Small intestine (tissue), 7 donors: Measurements from ENCODE around the gene CRYBG2. TPM values are rescaled to one million over a fixed set of nuclear protein-coding genes. Genes with fewer than 3 reads are reported as not detected.
"Not testable (repeated sequence)": the region's sequence is repeated elsewhere in the genome, so short reads cannot be mapped to it uniquely, and the experiment has no call there.

Source experiments
- DNase-seq, 2 donors: peaks; one replicate each; pipeline versions ENCODE4 v3.0.0 to v3.0.0-alpha.2; 2013
- FAIRE-seq: peaks from 2 replicates; lab custom pipeline; 2012; peaks lifted over from hg19 to GRCh38; lab: Jason Lieb, UNC
- H3K27ac ChIP-seq, 3 donors: one replicate each; pipeline ENCODE4 v1.5.1; 2013; ENCODE audit warnings: low read length in 2 of 3, mild to moderate bottlenecking in 2 of 3, control low read depth in 1 of 3, inconsistent platforms in 1 of 3, low read depth in 1 of 3, moderate library complexity in 1 of 3
- H3K27me3 ChIP-seq, 3 donors: one replicate each; pipeline ENCODE4 v1.6.1; 2013; ENCODE audit warnings: low read length in 3 of 3, inconsistent platforms in 1 of 3; ENCODE audit not compliant: control insufficient read depth in 3 of 3, insufficient read depth in 3 of 3
- H3K36me3 ChIP-seq, 3 donors: one replicate each; pipeline ENCODE4 v1.6.1; 2013; ENCODE audit warnings: low read length in 3 of 3, inconsistent platforms in 1 of 3, low read depth in 1 of 3, mild to moderate bottlenecking in 1 of 3, moderate library complexity in 1 of 3; ENCODE audit not compliant: control insufficient read depth in 3 of 3, insufficient read depth in 2 of 3
- H3K4me1 ChIP-seq, 3 donors: one replicate each; pipeline ENCODE4 v1.6.1; 2013; ENCODE audit warnings: low read length in 2 of 3, inconsistent platforms in 1 of 3, low read depth in 1 of 3, mild to moderate bottlenecking in 1 of 3, moderate library complexity in 1 of 3; ENCODE audit not compliant: control insufficient read depth in 3 of 3, insufficient read depth in 2 of 3
- H3K4me3 ChIP-seq, 3 donors: one replicate each; pipeline ENCODE4 v1.5.1; 2013; ENCODE audit warnings: low read length in 3 of 3, control low read depth in 1 of 3, inconsistent platforms in 1 of 3, low read depth in 1 of 3, mild to moderate bottlenecking in 1 of 3, moderate library complexity in 1 of 3
- H3K9me3 ChIP-seq, 2 donors: one replicate each; pipeline ENCODE4 v1.6.1; 2013; ENCODE audit warnings: low read depth in 1 of 2, low read length in 1 of 2; ENCODE audit not compliant: control insufficient read depth in 2 of 2, insufficient read depth in 1 of 2
- WGBS, 3 donors: extraction: QIAGEN DNeasy Blood & Tissue Kit; methylation state at CpG; one replicate each; pipeline ENCODE4 v1.1.7; 2013; 5-methylcytosine and 5-hydroxymethylcytosine counted together
- polyA plus RNA-seq, 4 donors: library from polyadenylated mRNA; stranded (reverse) in 3 of 4; unstranded in 1 of 4; fragments of 200-250 nt in 3 of 4; fragments of 120-200 nt in 1 of 4; gene quantifications; one replicate each; pipeline versions ENCODE4 v1.2.1 to v1.2.3, GENCODE V29; 2013
- donor health status: healthy with polysubstance abuse.
- donor health status: control.
- donor health status: control.
- donor health status: Bipolar disorder and iron deficiency.
- donor health status: healthy.

The CRYBG2 gene
- polyA plus RNA-seq, 4 donors, result 2.4 to 267 (median 63.7) TPM

DNA sequence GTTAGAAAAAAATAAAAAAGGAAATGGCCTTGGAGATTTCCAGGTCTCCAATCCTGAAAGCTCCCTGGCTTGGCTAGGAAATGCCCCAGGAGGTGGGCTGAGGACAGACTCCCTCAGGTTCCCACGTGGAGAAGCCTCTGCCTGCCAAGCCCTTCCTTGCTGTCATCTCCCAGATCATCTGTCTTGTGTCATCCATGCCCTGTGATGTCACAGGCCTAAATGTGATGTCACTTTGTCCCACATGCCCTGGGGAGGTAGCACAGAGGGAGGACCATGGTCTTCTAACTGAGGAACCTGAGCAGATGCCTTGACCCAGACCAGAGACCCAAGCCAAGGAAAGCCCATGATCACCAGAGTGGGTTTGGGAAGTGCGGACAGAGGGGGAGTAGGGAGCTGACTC is 20.4 kb upstream of the CRYBG2 start:
- not testable (repeated sequence) for H3K36me3 ChIP-seq, H3K27ac ChIP-seq, DNase-seq, H3K4me1 ChIP-seq, H3K4me3 ChIP-seq, H3K9me3 ChIP-seq, FAIRE-seq
- WGBS, 3 donors, result 46 to 56% (median 54%) methylated on average over 2 of the region's 2 CpGs
- peaks cover 0 to 12% (median 0%) of the 10 kb centered on the region in 3 donors for H3K27me3 ChIP-seq

DNA sequence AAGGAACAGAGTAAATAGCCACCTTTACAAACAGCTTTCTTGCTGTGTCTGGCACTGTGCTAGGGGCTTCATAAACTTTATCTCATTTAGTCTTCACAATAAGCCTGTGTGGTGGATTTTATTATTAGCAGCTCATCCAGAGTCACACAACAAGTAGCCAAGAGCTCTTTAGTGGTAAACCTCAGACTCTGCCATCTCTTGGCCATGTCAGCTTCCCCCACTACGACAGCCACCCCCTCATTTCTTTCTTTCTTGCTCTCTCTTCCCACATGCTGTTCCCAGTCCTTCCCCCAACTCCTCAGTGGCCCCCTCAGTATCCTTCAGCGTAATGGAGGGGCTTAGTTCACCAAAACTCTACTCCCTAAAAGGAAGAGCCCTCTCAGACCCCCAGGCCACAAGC is 19.9 kb upstream of the CRYBG2 start:
- 43 to 50% (median 43%) methylated on average over 2 of the region's 2 CpGs for WGBS, 3 donors

DNA sequence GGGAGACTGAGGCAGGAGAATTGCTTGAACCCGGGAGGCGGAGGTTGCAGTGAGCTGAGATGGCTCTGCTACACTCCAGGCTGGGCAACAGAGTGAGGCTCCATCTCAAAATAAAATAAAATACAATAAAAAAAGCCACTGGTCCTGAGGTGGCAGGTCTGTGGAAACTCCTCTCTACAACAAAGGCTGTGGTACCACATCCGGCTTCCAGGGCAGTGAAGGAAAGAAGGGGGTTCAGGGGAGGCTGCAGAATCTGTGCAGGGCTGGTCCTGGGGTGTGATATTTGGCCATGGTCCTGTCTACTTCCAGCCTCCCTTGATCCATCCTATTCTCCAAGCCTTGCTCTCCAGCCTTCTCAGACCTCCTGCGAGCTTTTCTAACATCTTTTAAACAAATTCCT is 19.4 kb upstream of the CRYBG2 start:
- 76 to 79% (median 78%) methylated on average over 4 of the region's 4 CpGs for WGBS, 3 donors
- peaks cover 0 to 3% of the 10 kb centered on the region in 2 donors for H3K9me3 ChIP-seq
- no peaks in the 10 kb centered on the region for H3K36me3 ChIP-seq
- FAIRE-seq (no peak), DNase-seq (peak in 1 of 2 donors; percentile 38)
- H3K4me1 ChIP-seq, result peaks cover 0 to 3% (median 3%) of the 10 kb centered on the region in 3 donors
- no peak overlapping the region for H3K27ac ChIP-seq
- H3K27me3 ChIP-seq, result peaks cover 0 to 12% (median 0%) of the 10 kb centered on the region in 3 donors
- H3K4me3 ChIP-seq, result no peak overlapping the region

More for the DNA sequence above, 19.9 kb upstream of the CRYBG2 start:
- H3K27ac ChIP-seq, result no peak overlapping the region
- peaks cover 0 to 12% (median 0%) of the 10 kb centered on the region in 3 donors for H3K27me3 ChIP-seq
- no peak overlapping the region for H3K4me3 ChIP-seq
- no peaks in the 10 kb centered on the region for H3K36me3 ChIP-seq
- no peak for DNase-seq
- H3K4me1 ChIP-seq, result peaks cover 0 to 6% (median 5%) of the 10 kb centered on the region in 3 donors
- peaks cover 0 to 3% of the 10 kb centered on the region in 2 donors for H3K9me3 ChIP-seq
- no peak for FAIRE-seq

DNA sequence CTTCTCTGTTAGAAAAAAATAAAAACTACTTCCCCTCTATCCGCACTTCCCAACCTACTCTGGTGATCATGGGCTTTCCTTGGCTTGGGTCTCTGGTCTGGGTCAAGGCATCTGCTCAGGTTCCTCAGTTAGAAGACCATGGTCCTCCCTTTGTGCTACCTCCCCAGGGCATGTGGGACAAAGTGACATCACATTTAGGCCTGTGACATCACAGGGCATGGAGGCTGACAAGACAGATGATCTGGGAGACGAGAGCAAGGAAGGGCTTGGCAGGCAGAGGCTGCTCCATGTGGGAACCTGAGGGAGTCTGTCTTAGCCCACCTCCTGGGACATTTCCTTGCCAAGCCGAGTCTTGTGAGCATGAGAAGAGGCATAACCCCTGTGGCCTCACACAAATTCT is 18.7 kb upstream of the CRYBG2 start, which contains the start of gene ZNF683:
ZNF683 (minus strand) TSS at position 140 of the 400 bp plus-strand sequence. CDS start 4,179 bp downstream, outside the sequence.
- H3K27me3 ChIP-seq, result peaks cover 0 to 12% (median 0%) of the 10 kb centered on the region in 3 donors
- peak within 1 kb of the TSS in 1 of 3 donors; percentile 51 for H3K27ac ChIP-seq
- H3K36me3 ChIP-seq, H3K4me3 ChIP-seq, DNase-seq, H3K4me1 ChIP-seq, H3K9me3 ChIP-seq, FAIRE-seq: not testable (repeated sequence)
- 73 to 76% (median 75%) methylated on average over 3 of the region's 3 CpGs for WGBS, 3 donors

DNA sequence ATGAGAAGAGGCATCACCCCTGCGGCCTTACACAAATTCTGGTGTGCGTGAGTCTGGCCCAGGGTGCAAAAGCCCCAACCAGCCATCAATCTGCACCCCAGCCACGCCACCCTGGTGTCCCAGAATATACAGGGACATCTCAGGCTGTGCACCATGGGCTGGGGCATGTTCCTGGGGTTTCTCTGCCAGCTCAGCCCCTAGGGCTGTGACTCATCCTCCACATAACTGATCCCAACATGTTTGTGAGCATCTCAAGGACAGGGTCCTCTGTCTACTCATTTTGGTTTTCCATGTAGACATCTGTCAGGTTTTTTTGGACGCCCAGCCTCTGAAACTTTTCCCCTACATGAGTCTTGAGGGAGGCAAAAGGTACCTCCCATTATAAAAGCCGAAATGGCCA is 18.1 kb upstream of the CRYBG2 start:
- Histone ChIP-seq H3K27me3 (peaks cover 0 to 12% (median 0%) of the 10 kb centered on the region in 3 donors), H3K36me3 (no peaks in the 10 kb centered on the region), H3K27ac (no peak overlapping the region), H3K4me1 (no peaks in the 10 kb centered on the region), H3K9me3 (peaks cover 0 to 3% of the 10 kb centered on the region in 2 donors), H3K4me3 (no peak overlapping the region)
- WGBS, 3 donors, result 82 to 85% (median 83%) methylated on average over 5 of the region's 5 CpGs
- FAIRE-seq, result no peak
- no peak for DNase-seq

DNA sequence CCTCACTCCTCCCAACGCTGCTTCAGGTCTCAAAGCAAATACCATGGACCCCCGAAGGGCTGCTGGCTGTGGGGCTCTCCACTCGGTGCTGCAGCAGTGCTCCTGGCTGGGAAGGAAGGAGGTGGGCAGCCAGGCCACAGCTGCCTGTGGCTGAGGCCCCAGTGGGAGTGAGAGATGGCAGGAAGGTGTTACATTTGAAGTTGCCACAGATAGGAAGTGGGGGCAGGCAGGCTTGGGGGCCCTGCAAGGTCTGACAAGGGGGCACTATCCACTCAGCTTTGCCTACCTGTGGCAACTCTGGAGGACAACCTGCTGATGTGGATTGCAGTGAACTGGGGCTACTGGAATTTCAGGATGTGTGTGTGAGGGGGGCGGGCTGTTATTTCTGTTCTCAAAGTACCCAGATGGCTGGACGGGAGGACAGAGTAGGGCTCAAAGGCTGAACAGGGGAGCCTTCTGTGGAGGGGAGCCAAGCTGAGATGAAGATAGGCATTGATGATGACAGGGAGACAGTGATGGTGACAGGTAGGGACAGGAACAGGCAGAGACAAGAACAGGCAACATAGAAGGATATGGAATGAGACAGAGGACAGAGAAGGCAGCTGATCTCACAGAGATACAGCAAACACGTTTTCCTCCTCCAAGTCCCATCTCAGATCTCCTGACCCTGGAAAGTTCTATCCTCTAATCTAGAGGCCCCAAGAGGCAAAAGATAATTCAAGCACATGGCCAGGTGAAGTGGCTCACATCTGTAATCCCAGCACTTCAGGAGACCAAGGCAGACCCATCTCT is 16.9 kb upstream of the CRYBG2 start:
- no peaks in the 10 kb centered on the region for H3K4me1 ChIP-seq
- DNase-seq, result no peak
- H3K9me3 ChIP-seq, result peaks cover 0 to 3% of the 10 kb centered on the region in 2 donors
- peak overlapping the region in 1 of 3 donors; percentile 5 for H3K27ac ChIP-seq
- H3K27me3 ChIP-seq, result peaks cover 0 to 12% (median 0%) of the 10 kb centered on the region in 3 donors
- no peak overlapping the region for H3K4me3 ChIP-seq
- 51 to 60% (median 56%) methylated on average over 6 of the region's 6 CpGs for WGBS, 3 donors
- FAIRE-seq, result no peak
- H3K36me3 ChIP-seq, result no peaks in the 10 kb centered on the region

DNA sequence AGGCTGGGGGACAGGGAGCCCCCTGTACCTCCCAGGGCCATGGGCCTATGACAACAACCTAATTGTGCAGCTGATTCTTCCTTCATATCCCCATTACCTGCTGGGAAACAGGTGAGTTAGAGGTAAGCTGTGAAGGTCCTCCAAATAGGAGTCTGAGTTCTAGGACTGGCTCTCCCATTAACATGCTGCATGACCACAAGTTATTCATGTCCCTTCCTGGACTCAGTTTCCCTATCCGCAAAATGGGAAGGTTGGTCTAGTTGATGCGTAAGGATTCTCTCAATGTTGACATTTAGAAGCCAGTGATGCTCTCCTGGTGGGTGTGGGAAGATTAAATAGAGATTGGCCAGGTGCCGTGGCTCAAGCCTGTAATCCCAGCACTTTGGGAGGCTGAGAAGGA is 14.6 kb upstream of the CRYBG2 start:
- Histone ChIP-seq H3K36me3 (no peaks in the 10 kb centered on the region), H3K4me3 (no peak overlapping the region), H3K9me3 (peaks cover 0 to 3% of the 10 kb centered on the region in 2 donors), H3K27ac (no peak overlapping the region), H3K4me1 (no peaks in the 10 kb centered on the region), H3K27me3 (peaks cover 0 to 20% (median 2%) of the 10 kb centered on the region in 3 donors)
- 90 to 99% (median 94%) methylated on average over 3 of the region's 3 CpGs for WGBS, 3 donors
- no peak for DNase-seq
- FAIRE-seq, result no peak

DNA sequence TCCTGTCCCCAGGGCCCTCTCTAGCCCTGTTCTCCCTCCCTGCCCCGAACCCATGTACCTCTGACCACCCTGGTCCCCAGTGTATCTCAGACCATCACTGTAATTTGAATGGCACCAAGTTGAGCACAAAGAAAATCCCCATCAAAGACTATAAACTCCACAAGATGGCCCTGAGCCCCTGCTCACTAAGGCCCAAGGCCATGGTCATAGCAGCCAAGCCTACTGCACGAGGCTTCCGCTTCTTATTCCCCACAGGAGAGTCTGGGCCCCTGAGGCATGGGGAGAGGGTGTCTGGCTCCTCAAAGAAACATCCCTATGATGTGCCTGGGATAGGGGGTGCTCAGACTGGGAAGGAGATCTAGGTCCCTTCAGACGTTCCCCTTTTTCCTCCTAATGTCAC is 14.1 kb upstream of the CRYBG2 start:
- Histone ChIP-seq H3K9me3 (peaks cover 0 to 3% of the 10 kb centered on the region in 2 donors), H3K27me3 (peaks cover 0 to 20% (median 2%) of the 10 kb centered on the region in 3 donors), H3K4me1 (no peaks in the 10 kb centered on the region), H3K27ac (no peak overlapping the region), H3K36me3 (no peaks in the 10 kb centered on the region), H3K4me3 (no peak overlapping the region)
- FAIRE-seq (no peak), DNase-seq (no peak)
- 74 to 76% (median 75%) methylated on average over 4 of the region's 4 CpGs for WGBS, 3 donors
